GM13976 (cell line): Measurements from ENCODE around the gene SULT1B1.

ENCODE experiments used
- DNase-seq: peaks from one replicate; pipeline ENCODE4 v3.0.0; 2012; ENCODE audit warnings: low spot score
- in situ Hi-C: fragments of 300-500 bp; cut with MboI; formaldehyde crosslinking; loops from one replicate; pipeline ENCODE4 v1.12.0; 2022; ENCODE audit warnings: low sequenced_read_pairs, mixed read lengths, inconsistent platforms; ENCODE audit not compliant: unreplicated experiment
- TF ChIP-seq, protein P1 (sequence below): IDR thresholded peaks from 2 replicates; pipeline ENCODE4 v1.5.1; 2012; ENCODE audit warnings: borderline replicate concordance, mild to moderate bottlenecking; ENCODE audit not compliant: insufficient read depth; ENCODE audit errors: extremely low read depth, missing control alignments, control extremely low read depth

The SULT1B1 gene

DNA sequence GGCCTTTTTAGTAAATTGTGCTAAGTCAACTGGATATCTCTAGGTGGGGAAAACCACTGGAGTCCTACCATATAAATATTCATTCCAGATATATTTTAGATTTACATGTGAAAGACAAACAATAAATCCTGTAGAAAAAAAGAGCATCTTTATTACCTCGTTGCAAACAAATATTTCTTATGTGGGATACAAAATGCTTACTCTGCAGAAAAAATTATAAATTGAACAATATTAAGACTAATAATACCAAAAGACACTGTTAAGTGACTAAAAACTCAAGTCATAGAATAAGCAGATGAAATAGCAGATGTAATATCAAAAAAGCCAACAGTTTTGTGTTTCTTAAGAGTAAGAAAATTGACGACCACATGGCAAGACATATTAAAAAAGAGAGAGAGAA lies 43.8 kb downstream of the SULT1B1 start:
- DNase-seq, result no peak
- TF ChIP-seq, protein P1, sequence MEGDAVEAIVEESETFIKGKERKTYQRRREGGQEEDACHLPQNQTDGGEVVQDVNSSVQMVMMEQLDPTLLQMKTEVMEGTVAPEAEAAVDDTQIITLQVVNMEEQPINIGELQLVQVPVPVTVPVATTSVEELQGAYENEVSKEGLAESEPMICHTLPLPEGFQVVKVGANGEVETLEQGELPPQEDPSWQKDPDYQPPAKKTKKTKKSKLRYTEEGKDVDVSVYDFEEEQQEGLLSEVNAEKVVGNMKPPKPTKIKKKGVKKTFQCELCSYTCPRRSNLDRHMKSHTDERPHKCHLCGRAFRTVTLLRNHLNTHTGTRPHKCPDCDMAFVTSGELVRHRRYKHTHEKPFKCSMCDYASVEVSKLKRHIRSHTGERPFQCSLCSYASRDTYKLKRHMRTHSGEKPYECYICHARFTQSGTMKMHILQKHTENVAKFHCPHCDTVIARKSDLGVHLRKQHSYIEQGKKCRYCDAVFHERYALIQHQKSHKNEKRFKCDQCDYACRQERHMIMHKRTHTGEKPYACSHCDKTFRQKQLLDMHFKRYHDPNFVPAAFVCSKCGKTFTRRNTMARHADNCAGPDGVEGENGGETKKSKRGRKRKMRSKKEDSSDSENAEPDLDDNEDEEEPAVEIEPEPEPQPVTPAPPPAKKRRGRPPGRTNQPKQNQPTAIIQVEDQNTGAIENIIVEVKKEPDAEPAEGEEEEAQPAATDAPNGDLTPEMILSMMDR, result no peak
- in situ Hi-C loops, result no loop called here

DNA sequence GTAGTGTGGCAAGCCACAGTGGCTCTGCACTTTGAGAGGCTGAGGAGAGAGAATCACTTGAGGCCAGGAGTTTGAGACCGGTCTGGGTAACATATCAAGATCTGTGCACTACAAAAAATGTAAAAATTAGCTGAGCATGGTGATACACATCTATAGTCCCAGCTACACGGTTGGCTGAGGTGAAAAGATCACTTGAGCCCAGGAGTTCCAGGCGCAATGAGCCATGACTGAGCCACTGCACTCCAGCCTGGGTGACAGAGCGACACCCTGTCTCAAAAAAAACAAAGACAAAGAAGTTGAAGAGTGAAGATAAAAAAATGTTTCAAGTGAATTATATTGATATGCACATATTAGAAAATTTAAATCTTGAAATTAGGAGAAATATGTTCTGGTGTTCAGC lies 46.3 kb downstream of the SULT1B1 start:
- TF ChIP-seq, protein P1, result no peak
- in situ Hi-C loops, result no loop called here
- no peak for DNase-seq

DNA sequence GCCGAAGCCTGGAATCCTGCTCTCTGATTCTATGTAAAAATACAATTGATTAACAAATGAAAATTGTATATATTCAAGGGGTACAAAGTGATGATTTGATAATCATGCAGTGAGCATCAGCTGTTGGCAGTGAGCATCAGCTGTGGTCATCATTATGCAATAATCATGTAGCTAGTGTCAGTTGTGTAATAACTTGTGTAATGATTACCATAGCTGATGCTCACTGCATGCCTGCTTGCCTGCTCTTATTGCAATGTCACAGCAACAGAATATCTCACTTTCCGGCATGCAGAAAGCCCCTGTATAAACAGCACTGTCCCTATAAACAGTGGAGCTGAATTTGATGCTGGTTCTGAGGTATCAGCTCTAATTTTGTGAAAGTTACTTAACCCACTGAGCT lies 46.8 kb downstream of the SULT1B1 start:
- DNase-seq, result no peak
- in situ Hi-C loops, result no loop called here
- TF ChIP-seq, protein P1, result no peak

DNA sequence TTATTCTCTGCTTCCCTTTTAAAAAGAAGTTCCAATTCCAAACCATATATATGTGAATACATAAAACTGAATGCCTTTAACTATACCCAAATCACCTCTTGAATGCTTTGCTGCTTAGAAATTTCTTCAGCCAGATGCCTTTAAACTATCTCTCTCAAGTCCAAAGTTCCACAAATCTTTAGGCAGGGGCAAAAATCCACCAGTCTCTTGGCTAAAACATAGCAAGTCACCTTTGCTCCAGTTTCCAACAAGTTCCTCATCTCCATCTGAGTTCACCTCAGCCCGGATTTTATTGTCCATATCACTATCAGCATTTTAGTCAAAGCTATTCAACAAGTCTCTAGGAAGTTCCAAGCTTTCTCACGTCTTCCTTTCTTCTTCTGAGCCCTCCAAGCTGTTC lies 49.8 kb downstream of the SULT1B1 start:
- TF ChIP-seq, protein P1, result no peak
- in situ Hi-C loops, result no loop called here
- no peak for DNase-seq

DNA sequence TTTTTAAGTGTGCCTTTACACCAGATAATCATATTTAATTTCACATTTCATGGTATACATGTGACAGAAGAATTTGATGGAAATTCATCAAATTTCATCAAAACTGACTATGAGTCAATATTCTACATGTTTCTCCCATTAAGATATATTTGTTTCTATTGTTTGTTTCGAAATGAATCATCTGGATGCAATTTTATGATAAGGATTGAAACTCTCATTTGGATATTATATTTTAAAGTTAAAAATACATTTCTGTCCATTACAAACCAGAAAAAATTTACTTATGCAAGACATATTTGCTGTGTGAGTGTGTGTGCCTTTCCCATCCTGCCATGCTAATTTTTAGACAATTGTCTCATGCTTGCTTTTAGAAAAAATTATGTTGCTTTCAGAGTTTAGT lies 52.2 kb downstream of the SULT1B1 start:
- TF ChIP-seq, protein P1, result no peak
- in situ Hi-C loops, result loop anchor here (10.0 kb wide), 1 partner anchor 177 kb away; no protein-coding TSS in a partner anchor
- DNase-seq, result no peak

DNA sequence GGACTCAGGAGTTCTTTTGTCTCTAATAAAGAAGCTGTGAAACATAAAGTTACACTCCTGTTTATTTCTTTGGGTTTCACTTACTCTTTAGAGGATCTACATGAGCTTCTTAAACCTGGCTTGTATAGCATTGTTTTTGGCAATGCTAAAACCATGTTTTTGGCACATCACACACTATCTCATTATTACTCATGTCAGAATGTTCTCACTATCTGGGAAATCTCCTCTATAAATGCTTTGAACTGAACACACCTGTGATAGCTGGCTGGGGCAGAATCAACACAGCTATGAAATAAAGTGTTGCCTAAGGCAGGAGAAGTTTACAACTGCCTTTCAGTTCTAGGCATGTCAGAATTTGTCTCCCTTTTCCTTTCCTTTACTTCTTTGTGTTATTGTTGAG lies 52.6 kb downstream of the SULT1B1 start:
- in situ Hi-C loops, result loop anchor here (10.0 kb wide), 1 partner anchor 177 kb away; no protein-coding TSS in a partner anchor
- DNase-seq, result no peak
- TF ChIP-seq, protein P1, result no peak

DNA sequence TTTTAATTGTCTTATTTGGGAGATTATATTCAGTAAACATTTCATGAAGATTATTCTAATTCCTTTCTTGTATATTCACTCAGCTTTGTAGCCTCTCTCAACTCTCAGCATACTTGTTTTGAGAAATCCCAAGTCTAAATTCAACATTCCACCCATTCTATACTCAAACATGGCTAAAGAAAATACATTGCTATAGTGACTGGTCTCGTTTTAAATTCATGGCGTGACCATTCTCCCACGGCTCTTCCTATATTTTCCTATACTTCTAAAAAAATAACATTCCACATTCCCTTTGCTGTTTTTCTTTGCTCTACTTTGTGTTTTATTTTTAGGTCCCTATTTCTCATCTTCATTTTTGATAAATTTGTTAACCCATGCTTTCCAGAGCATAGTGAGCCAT lies 58.2 kb downstream of the SULT1B1 start:
- in situ Hi-C loops, result loop anchor here (10.0 kb wide), 1 partner anchor 183 kb away; no protein-coding TSS in a partner anchor
- TF ChIP-seq, protein P1, result no peak
- DNase-seq, result no peak
